ENCODE measurements around the gene FBXO31.

DNA sequence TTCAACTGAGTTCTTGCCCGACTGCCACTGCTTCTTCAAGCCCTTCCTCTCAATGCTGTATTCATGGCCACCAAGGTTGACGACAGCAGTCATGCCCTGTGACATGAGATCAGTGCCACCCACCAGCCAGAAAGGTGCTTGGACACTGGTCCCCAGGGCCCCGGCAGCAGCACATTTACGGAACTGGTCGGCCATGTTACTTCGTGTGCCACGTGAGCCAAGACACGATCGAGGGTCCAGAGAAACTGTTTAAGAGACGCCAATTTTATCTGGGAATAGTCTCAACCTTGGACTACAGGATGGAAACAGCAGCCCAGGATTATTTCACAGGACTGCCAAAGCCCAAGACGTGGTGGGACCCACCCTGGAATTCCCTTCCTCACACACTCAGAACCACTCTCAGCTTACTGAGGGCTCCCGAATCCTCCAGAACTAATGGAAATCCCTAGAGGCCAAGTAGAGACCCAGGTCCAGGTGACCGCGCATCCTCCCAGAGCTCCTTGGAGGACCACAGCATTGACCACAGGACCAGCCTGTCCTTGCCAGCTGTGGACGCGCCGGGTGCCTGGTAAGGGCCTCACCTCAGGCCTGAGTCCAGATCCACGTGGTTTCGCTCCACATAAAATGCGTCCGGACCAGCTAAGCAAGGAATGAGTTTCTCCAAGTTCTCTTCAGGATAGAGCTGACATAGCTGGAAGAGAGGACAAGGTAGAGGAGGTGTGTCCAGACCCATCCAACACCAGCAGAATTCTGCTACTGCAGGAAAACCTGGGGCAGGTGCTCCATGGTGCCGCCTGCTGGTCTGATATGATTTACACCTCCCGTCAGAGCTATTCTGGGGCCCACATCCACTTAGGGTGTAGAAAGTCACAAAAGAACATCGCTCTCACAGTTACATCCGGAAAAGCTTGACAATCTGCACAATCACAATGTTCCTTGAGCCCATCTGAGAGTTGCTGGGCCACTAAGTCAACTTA lies 36.7 kb upstream of the FBXO31 start:
- TF ChIP-seq, protein P1, sequence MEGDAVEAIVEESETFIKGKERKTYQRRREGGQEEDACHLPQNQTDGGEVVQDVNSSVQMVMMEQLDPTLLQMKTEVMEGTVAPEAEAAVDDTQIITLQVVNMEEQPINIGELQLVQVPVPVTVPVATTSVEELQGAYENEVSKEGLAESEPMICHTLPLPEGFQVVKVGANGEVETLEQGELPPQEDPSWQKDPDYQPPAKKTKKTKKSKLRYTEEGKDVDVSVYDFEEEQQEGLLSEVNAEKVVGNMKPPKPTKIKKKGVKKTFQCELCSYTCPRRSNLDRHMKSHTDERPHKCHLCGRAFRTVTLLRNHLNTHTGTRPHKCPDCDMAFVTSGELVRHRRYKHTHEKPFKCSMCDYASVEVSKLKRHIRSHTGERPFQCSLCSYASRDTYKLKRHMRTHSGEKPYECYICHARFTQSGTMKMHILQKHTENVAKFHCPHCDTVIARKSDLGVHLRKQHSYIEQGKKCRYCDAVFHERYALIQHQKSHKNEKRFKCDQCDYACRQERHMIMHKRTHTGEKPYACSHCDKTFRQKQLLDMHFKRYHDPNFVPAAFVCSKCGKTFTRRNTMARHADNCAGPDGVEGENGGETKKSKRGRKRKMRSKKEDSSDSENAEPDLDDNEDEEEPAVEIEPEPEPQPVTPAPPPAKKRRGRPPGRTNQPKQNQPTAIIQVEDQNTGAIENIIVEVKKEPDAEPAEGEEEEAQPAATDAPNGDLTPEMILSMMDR (IDR thresholded peaks at IDR 0.05): no peak
- no peak for TF ChIP-seq POLR2A (IDR thresholded peaks at IDR 0.05)

All from adrenal gland (tissue), 5 donors.